SK-N-SH (cell line): ENCODE data around the gene LPCAT1. TPM values are rescaled to one million over a fixed set of nuclear protein-coding genes. Genes with fewer than 3 reads are reported as not detected.

ENCODE experiments used
- CTCF ChIA-PET: fragments of 300-600, 350-600 bp; formaldehyde crosslinking; extraction: SDS; loops from one replicate; lab custom pipeline; 2021; lab: Yijun Ruan, JAX
- POLR2A ChIA-PET: fragments of 350-600 bp; sonication (Branson Sonifier 250); formaldehyde crosslinking; extraction: SDS; loops from one replicate; lab custom pipeline; 2020; ENCODE audit warnings: antibody characterized with exemption, inconsistent platforms; lab: Yijun Ruan, JAX
- DNase-seq: peaks from one replicate; pipeline ENCODE4 v3.0.0; 2012
- H2AFZ ChIP-seq: fragments of 200-600 bp; sonication (generic); 2 replicates; pipeline ENCODE4 v1.8.1; 2016; ENCODE audit warnings: antibody characterized with exemption, mild to moderate bottlenecking, low read depth
- H3F3A ChIP-seq: fragments of 200-600 bp; sonication (generic); replicated peaks from 2 replicates; pipeline ENCODE3; 2016; ENCODE audit warnings: antibody characterized with exemption, mild to moderate bottlenecking; ENCODE audit not compliant: insufficient read depth
- H3K27ac ChIP-seq, 2 experiments: fragments of 200-500 bp in 1 of 2; fragments of 200-600 bp in 1 of 2; sonication (Bioruptor generic) in 1 of 2; sonication (generic), shearing (Covaris generic) in 1 of 2; 2 replicates each; pipeline versions ENCODE4 v1.5.1 to v1.6.1; 2014 to 2016; ENCODE audit warnings: low read depth in 2 of 2, inconsistent platforms in 1 of 2, low read length in 1 of 2, mild to moderate bottlenecking in 1 of 2, mixed read lengths in 1 of 2
- H3K27me3 ChIP-seq: fragments of 200-600 bp; sonication (generic), shearing (Covaris generic); 2 replicates; pipeline ENCODE4 v1.6.1; 2016; ENCODE audit warnings: mixed run types; ENCODE audit not compliant: insufficient read depth
- H3K36me3 ChIP-seq, 2 experiments: fragments of 200-500 bp in 1 of 2; fragments of 200-600 bp in 1 of 2; sonication (Bioruptor generic) in 1 of 2; sonication (generic) in 1 of 2; replicated peaks in 1 of 2; 2 replicates each; pipeline versions ENCODE3 to v1.5.1; 2014 to 2016; ENCODE audit warnings: low read length in 1 of 2, mild to moderate bottlenecking in 1 of 2; ENCODE audit not compliant: insufficient read depth in 2 of 2, control insufficient read depth in 1 of 2
- H3K4me1 ChIP-seq, 2 experiments: fragments of 200-500 bp in 1 of 2; fragments of 200-600 bp in 1 of 2; sonication (Bioruptor generic) in 1 of 2; sonication (generic), shearing (Covaris generic) in 1 of 2; 2 replicates each; pipeline versions ENCODE4 v1.5.1 to v1.6.1; 2014 to 2016; ENCODE audit warnings: low read depth in 1 of 2, low read length in 1 of 2, mixed run types in 1 of 2; ENCODE audit not compliant: insufficient read depth in 2 of 2, control insufficient read depth in 1 of 2
- H3K4me2 ChIP-seq: fragments of 200-600 bp; sonication (generic), shearing (Covaris generic); 2 replicates; pipeline ENCODE4 v1.6.1; 2017; ENCODE audit warnings: mixed run types
- H3K4me3 ChIP-seq, 2 experiments: fragments of 200-500 bp in 1 of 2; fragments of 200-600 bp in 1 of 2; sonication (Bioruptor generic) in 1 of 2; sonication (generic), shearing (Covaris generic) in 1 of 2; 2 replicates each; pipeline versions ENCODE4 v1.5.1 to v1.8.1; 2014 to 2016; ENCODE audit warnings: low read depth in 2 of 2, inconsistent platforms in 1 of 2, low read length in 1 of 2, mild to moderate bottlenecking in 1 of 2, mixed read lengths in 1 of 2, moderate library complexity in 1 of 2
- H3K79me2 ChIP-seq: fragments of 200-600 bp; sonication (generic); 2 replicates; pipeline ENCODE4 v1.8.1; 2017; ENCODE audit warnings: mild to moderate bottlenecking; ENCODE audit not compliant: insufficient read depth
- H3K9ac ChIP-seq: fragments of 200-600 bp; sonication (generic); 2 replicates; pipeline ENCODE4 v1.6.1; 2017; ENCODE audit warnings: mixed run types
- H3K9me2 ChIP-seq: fragments of 200-600 bp; sonication (generic); 2 replicates; pipeline ENCODE4 v1.6.1; 2017; ENCODE audit warnings: mixed run types
- H3K9me3 ChIP-seq: fragments of 200-600 bp; sonication (generic); 2 replicates; pipeline ENCODE4 v1.6.1; 2017; ENCODE audit warnings: mixed run types, mild to moderate bottlenecking, moderate library complexity
- H4K20me1 ChIP-seq: fragments of 200-600 bp; sonication (generic); 2 replicates; pipeline ENCODE4 v1.6.1; 2017; ENCODE audit warnings: mild to moderate bottlenecking, mixed run types; ENCODE audit not compliant: insufficient read depth
- EP300 ChIP-seq, 2 experiments: IDR thresholded peaks; 2 replicates each; pipeline versions ENCODE4 v1.4.0 to v1.6.1; 2012; ENCODE audit warnings: borderline replicate concordance in 1 of 2, low read depth in 1 of 2, low read length in 1 of 2
- EZH2phosphoT487 ChIP-seq: fragments of 200-600 bp; sonication (generic); IDR thresholded peaks from 2 replicates; pipeline ENCODE4 v1.6.1; 2017; ENCODE audit warnings: low read depth, mixed run types, mild to moderate bottlenecking, antibody characterized with exemption, moderate library complexity, borderline replicate concordance
- GATA2 ChIP-seq: sonication (generic); formaldehyde crosslinking; IDR thresholded peaks from 2 replicates; pipeline ENCODE4 v1.5.0; 2020; ENCODE audit warnings: mild to moderate bottlenecking, missing genetic modification reagents
- MEF2A ChIP-seq: IDR thresholded peaks from 2 replicates; pipeline ENCODE4 v1.4.0; 2012; ENCODE audit warnings: low read depth, borderline replicate concordance
- MXI1 ChIP-seq: IDR thresholded peaks from 2 replicates; pipeline ENCODE4 v1.6.1; 2012; ENCODE audit warnings: mild to moderate bottlenecking, low read depth, low read length, improper control_type of control experiment
- NFIC ChIP-seq: IDR thresholded peaks from 2 replicates; pipeline ENCODE4 v1.4.0; 2012; ENCODE audit warnings: borderline replicate concordance
- RCOR1 ChIP-seq: fragments of 150-350 bp; IDR thresholded peaks from 2 replicates; pipeline ENCODE4 v1.6.1; 2017; ENCODE audit warnings: antibody characterized with exemption, low read length
- RFX5 ChIP-seq: IDR thresholded peaks from 2 replicates; pipeline ENCODE4 v1.6.1; 2012; ENCODE audit warnings: mild to moderate bottlenecking, improper control_type of control experiment, low read length
- SMC3 ChIP-seq: IDR thresholded peaks from 2 replicates; pipeline ENCODE4 v1.6.1; 2012; ENCODE audit warnings: low read depth, low read length, improper control_type of control experiment
- TEAD4 ChIP-seq: IDR thresholded peaks from 2 replicates; pipeline ENCODE4 v1.4.0; 2012; ENCODE audit warnings: mild to moderate bottlenecking, borderline replicate concordance; ENCODE audit not compliant: insufficient read depth
- YY1 ChIP-seq: IDR thresholded peaks from 2 replicates; pipeline ENCODE4 v1.4.0; 2012; ENCODE audit warnings: low read depth, mild to moderate bottlenecking
- WGBS: methylation state at CpG from one replicate; pipeline ENCODE4 v1.1.6; 2017; ENCODE audit warnings: low lambda C conversion rate; 5-methylcytosine and 5-hydroxymethylcytosine counted together
- polyA plus RNA-seq, 3 experiments: library from polyadenylated mRNA; depleted of rRNA; stranded (reverse); fragments of >200 nt; gene quantifications; 2 replicates each; pipeline ENCODE4 v1.2.3, GENCODE V29; 2012
- TF ChIP-seq, protein P1 (sequence below): IDR thresholded peaks from 2 replicates; pipeline ENCODE4 v1.4.0; 2012; ENCODE audit warnings: low read depth, borderline replicate concordance
- TF ChIP-seq, protein P2 (sequence below): IDR thresholded peaks from 2 replicates; pipeline ENCODE4; 2012
- TF ChIP-seq, protein P3 (sequence below): fragments of 150-350 bp; IDR thresholded peaks from 2 replicates; pipeline ENCODE4 v1.6.1; 2017; ENCODE audit warnings: antibody characterized with exemption, low read length, low read depth, borderline replicate concordance

The LPCAT1 gene
- polyA plus RNA-seq, 1 of the 3 experiments (the other 2 are of a cell fraction) = 42.3 TPM

DNA sequence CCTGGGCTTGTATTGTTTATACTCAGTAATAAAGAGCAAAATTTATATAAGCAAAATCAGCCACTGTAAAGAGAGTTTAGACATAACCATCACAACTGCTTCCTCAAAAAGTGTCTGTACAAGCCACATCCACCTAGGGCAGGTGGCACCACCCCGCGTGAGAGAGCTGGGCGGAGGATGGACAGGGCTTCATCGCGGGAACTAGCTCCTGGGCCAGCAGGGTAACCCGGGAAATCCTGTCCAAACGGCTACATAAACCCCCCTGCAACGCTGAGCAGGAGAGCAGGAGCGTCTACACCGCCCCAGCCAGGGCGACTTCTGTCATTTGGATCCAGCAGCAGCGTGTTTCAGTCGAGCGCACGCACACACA is 79.8 kb downstream of the LPCAT1 start (continued):
- TF ChIP-seq YY1 = no peak
- TF ChIP-seq, protein P1, sequence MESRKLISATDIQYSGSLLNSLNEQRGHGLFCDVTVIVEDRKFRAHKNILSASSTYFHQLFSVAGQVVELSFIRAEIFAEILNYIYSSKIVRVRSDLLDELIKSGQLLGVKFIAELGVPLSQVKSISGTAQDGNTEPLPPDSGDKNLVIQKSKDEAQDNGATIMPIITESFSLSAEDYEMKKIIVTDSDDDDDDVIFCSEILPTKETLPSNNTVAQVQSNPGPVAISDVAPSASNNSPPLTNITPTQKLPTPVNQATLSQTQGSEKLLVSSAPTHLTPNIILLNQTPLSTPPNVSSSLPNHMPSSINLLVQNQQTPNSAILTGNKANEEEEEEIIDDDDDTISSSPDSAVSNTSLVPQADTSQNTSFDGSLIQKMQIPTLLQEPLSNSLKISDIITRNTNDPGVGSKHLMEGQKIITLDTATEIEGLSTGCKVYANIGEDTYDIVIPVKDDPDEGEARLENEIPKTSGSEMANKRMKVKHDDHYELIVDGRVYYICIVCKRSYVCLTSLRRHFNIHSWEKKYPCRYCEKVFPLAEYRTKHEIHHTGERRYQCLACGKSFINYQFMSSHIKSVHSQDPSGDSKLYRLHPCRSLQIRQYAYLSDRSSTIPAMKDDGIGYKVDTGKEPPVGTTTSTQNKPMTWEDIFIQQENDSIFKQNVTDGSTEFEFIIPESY = no peak
- TF ChIP-seq, protein P2, sequence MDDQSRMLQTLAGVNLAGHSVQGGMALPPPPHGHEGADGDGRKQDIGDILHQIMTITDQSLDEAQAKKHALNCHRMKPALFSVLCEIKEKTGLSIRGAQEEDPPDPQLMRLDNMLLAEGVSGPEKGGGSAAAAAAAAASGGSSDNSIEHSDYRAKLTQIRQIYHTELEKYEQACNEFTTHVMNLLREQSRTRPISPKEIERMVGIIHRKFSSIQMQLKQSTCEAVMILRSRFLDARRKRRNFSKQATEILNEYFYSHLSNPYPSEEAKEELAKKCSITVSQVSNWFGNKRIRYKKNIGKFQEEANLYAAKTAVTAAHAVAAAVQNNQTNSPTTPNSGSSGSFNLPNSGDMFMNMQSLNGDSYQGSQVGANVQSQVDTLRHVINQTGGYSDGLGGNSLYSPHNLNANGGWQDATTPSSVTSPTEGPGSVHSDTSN = no peak

DNA sequence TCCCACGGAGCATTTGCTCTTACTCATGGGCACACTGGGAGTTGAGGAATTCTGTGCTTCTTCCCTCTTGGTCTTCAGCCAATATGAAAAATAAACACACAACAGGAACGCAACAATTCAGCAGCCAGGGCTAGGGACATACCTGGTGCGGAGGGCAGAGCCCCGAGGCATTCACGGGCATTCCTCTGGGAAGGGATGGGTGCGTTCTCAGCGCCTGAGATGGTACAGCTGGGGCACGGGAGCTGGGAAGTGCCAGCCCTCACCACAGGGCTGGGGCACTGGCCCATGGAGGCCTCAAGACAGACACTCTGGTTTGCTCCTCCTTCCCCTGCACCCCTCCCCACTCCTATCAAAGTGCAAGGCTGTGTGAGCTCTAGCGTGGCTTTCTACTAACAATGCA is 80.6 kb downstream of the LPCAT1 start:
- no peak for TF ChIP-seq MXI1
- no peak for TF ChIP-seq SMC3
- TF ChIP-seq RFX5 = no peak
- TF ChIP-seq TEAD4 = no peak
- TF ChIP-seq, protein P3, sequence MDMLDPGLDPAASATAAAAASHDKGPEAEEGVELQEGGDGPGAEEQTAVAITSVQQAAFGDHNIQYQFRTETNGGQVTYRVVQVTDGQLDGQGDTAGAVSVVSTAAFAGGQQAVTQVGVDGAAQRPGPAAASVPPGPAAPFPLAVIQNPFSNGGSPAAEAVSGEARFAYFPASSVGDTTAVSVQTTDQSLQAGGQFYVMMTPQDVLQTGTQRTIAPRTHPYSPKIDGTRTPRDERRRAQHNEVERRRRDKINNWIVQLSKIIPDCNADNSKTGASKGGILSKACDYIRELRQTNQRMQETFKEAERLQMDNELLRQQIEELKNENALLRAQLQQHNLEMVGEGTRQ = no peak
- TF ChIP-seq GATA2 (CRISPR knock-in tag) = no peak
- TF ChIP-seq EZH2phosphoT487 = no peak
- TF ChIP-seq RCOR1 = no peak
- no peak for TF ChIP-seq MEF2A
- TF ChIP-seq NFIC = no peak
- TF ChIP-seq, protein P1 = no peak
- no peak for TF ChIP-seq EP300 (IDR thresholded peaks at IDR 0.05; ENCODE audit: borderline replicate concordance in 1 of 2, low read depth in 1 of 2, low read length in 1 of 2)
- Histone ChIP-seq H4K20me1 (no peaks in the 10 kb centered on the region), H3K79me2 (no peaks in the 10 kb centered on the region), H3K9ac (no peak overlapping the region), H3K36me3 (no peaks in the 10 kb centered on the region), H3K27me3 (peaks cover 81% of the 10 kb centered on the region), H3F3A (no peaks in the 10 kb centered on the region), H3K27ac (no peak overlapping the region), H3K4me1 (no peaks in the 10 kb centered on the region), H3K9me3 (no peaks in the 10 kb centered on the region), H2AFZ (no peak overlapping the region), H3K4me2 (no peak overlapping the region), H3K4me3 (no peak overlapping the region), H3K9me2 (no peaks in the 10 kb centered on the region)
- WGBS = 5% methylated on average over 4 of the region's 9 CpGs
- CTCF ChIA-PET = interaction anchor here (0.7 to 1.0 kb wide), 2 partner anchors 202 to 269 kb away, joined by 3 to 4 read pairs; no protein-coding TSS in a partner anchor
- no peak for DNase-seq
- POLR2A ChIA-PET = no interaction called here
